ENCODE data around the gene LRRC23.
A peak's percentile ranks its signal among the peaks of the same experiment; 100 is the strongest.

LRRC23 gene

DNA sequence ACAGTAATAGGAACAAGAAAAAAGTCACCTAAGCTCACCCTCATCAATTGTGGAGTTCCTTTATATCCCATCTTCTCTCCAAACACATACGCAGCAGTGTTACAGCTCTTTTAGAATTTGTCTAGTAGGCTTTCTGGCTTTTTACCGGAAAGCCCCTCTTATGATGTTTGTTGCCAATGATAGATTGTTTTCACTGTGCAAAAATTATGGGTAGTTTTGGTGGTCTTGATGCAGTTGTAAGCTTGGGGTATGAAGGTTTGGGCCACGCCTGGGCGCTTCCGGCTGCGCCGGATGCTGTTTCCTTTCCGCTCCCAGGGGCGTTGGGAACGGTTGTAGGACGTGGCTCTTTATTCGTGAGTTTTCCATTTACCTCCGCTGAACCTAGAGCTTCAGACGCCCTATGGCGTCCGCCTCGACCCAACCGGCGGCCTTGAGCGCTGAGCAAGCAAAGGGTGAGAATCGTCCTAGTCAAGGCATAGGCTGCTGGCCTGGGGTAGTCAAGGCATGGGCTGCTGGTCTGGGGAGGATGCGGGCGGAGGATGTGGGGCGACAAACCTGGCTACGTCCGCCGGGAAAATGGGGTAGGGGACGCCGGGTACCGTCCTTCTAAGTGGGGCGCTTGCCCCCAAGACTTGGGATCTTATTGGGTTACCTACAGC is 39.2 kb downstream of the LRRC23 start, which contains the start of the genes C12orf57 and RNU7-1:
TSS of gene C12orf57 (plus strand) at position 301 of the 659 bp plus-strand sequence. CDS start at position 401, 100 bp downstream.
TSS of gene RNU7-1 (plus strand) at position 95 of the 659 bp plus-strand sequence.
- peak; percentile 60 for DNase-seq (ENCODE audit: low read depth)

DNA sequence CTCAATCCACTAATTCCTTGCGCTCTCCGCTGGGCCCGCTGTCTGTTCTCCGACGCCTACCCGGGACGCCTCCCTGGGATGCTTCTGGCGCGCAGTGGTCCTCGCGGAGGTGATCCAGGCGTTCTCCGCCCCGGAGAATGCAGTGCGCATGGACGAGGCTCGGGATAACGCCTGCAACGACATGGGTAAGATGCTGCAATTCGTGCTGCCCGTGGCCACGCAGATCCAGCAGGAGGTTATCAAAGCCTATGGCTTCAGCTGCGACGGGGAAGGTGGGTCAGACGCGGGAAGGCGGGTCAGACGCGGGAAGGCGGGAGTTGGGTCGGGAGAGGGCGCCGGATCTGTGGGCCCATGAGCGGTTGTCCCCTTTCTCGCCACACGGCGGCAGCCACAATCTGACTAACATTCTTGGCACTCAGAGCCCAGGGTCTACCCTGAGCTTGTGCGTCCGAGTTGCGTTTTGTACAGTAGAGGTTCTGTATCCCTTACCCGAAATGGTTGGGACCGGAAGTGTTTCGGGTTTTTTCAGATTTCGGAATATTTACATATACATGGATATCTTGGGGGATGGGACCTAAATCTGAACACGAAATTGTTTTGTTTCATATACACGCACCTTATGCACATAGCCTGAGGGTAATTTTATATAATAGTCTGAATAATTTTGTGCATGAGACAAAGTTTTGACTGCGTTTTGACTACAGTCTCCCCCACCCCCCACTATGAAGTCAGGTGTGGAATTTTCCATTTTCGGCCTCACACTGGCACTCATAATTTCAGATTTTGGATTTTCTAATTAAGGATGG is 40.0 kb downstream of the LRRC23 start:
- peak; percentile 76 for DNase-seq (ENCODE audit: low read depth)

DNA sequence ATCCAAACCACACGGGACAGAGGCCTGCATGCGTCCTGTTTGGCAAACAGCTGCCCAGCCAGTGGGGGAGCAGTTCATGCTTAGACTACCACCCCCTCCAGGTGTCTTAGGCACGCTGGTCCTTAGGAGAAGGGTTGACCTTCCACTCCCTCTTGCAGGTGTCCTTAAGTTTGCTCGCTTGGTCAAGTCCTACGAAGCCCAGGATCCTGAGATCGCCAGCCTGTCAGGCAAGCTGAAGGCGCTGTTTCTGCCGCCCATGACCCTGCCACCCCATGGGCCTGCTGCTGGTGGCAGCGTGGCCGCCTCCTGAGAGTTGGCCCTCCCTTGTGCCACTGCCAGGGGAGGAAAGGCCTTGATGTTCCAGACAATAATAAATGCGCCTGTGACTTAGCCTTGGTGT is 41.0 kb downstream of the LRRC23 start:
- no peak for DNase-seq (ENCODE audit: low read depth)

DNA sequence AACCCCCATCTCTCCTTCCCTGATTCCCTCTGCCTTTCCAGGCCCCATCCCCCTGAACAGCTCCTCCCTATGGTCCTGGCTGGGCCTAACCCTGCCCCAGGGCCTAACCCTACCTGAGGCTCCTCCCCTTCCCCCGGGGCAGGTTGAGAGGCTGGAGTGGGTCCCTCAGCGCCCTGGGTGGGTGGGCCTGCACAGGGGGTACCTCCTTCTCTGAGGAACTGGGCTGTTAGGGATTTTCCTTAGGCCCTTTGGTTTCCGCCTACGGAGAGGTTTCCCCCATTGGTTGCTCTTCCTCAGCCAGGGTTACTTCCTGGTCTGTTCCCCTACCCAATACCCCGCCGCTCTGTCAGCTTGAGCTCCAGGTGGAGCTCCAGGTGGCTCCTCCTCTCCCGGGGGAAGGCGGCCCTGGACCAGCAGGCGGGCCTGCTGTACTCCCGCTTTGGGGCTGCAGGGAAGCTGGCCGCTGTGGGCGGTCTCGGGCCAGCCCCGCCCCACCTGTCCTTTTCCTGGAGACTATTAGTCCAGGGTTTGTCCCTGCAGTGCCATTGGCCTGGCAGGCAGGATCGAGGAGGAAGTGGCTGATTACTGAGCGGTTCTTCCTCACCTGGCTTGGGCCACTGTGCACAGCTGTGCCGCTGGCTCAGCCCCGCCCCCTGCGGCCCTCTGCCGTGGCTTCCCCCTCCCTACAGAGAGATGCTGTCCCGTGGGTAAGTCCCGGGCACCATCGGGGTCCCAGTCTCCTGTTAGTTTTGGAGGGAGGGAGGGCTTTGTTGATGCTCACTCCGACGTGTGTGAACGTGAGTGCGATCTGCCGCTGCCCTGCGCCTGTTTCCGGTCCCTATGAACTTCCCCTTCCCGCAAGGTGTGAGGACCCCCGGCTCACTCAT is 41.7 kb downstream of the LRRC23 start:
- no peak for DNase-seq (ENCODE audit: low read depth)

DNA sequence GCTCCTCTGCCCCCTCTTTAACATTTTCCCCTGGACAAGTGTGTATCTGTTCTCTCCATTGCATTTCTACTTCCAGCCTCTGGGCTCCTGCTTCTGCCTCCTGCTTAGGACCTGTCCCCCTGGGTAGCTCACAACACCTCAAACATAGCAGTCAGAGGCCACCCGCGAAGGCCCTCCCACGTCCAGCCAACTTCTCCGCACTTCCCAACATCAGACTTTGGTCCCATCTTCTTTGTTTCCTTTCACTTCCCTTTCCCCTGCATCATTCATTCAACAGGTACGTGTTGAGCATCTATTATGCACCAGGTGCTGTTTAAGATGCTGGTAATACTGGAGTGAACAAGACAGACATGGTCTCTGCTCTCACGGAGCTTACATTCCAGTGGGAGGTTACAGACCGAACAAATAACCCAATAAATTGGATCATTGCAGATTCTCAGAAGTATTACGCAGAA is 42.3 kb downstream of the LRRC23 start:
- DNase-seq (ENCODE audit: low read depth) = no peak

DNA sequence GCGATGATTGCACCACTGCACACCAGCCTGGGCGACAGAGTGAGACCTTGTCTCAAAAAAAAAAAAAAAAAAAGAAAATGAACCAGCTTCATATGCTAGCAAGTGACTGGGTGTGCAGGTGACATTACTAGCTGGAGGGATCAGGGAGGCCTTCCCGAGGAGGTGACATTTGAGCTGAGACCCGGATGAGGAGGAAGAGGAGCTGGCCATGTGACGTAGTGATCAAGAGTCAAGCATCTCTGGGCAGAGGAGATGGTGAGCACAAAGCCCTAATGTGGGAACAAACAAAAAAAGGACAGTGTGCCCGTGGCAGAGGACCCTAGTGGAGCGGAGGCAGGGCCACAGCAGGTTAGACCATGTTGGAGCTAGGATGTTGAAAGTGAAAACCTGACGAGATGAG is 43.0 kb downstream of the LRRC23 start:
- no peak for DNase-seq (ENCODE audit: low read depth)

DNA sequence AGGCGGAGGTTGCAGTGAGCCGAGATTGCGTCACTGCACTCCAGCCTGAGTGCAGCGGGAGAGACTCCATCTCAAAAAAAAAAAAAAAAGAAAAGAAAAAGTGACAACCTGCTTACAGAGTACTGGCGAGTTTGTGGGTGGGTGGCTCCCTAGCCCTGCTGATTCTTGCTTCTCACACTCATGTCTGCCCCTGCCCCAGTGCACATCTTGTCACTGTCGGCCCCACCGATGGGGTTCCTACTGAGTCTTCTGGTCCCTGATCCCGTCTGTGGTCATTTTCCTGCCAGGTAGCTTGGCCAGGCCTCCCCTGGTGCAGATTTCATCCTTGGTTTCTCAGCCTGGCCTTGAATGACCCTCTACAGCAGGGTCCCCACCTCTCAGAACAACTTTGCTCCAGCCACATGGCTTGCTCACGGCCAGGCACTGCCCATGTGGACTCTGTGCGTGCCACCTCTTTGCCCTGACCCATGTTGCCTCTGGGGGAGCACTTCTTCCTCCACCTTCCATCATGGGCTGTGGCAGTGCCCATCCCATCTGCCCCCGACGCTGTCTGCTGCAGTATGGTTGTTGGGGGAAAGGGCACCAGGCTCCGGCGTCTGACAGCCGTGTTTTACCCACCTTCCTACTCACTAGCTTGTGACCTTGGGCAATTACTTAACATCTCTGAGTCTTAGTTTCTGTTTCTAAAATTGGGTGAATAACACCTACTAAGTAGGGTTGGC is 44.4 kb downstream of the LRRC23 start:
- no peak for DNase-seq (ENCODE audit: low read depth)

DNA sequence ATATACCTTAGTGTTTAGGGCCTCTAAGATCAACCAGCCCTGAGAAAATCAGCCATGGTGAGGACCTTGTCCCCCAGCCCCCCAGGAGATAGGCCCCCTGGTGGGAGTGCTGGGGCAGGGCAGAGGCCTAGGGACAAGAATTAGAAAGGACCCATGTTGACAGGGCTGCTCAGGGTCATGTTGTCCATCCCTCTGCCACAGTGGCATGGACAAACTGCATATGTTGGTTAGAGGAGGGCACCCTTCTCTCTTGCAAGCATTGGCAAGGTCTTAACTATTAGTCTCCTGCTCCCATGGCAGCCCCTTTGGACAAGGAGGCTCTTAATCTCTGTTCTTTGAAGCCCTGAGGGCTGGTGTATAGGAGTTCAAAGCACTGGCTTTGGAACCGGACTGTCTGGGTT is 45.8 kb downstream of the LRRC23 start:
- DNase-seq (ENCODE audit: low read depth) = no peak

DNA sequence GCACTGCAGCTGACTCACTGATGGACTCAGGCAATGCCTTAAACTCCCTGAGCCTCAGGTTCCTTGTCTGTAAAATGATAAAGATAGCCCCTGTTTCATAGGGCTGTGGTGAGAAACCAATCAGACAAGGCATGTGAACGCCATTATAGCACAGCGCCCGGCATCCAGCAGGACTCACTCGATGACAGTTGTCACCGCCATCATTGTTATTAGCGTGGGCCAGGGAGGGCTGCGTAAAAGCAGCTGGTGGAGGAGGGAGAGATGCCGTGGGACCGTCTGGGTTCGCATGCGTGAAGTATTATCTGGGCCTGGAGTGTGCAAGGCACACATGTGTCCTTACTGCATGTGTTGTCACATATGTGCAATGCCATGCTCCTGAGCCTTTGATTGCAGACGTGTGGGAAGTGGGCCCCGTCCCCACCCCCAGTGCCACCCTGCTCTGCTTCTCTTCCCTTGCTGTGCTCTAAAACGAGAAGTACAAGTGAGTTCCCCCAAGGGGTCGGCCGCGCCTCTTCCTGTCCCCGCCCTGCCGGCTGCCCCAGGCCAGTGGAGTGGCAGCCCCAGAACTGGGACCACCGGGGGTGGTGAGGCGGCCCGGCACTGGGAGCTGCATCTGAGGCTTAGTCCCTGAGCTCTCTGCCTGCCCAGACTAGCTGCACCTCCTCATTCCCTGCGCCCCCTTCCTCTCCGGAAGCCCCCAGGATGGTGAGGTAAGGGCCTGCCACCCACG is 46.4 kb downstream of the LRRC23 start, which contains the start of gene PTPN6:
TSS of gene PTPN6 (plus strand) at position 546 of the 730 bp plus-strand sequence. CDS start at position 703, 157 bp downstream.
- no peak for DNase-seq (ENCODE audit: low read depth)

DNA sequence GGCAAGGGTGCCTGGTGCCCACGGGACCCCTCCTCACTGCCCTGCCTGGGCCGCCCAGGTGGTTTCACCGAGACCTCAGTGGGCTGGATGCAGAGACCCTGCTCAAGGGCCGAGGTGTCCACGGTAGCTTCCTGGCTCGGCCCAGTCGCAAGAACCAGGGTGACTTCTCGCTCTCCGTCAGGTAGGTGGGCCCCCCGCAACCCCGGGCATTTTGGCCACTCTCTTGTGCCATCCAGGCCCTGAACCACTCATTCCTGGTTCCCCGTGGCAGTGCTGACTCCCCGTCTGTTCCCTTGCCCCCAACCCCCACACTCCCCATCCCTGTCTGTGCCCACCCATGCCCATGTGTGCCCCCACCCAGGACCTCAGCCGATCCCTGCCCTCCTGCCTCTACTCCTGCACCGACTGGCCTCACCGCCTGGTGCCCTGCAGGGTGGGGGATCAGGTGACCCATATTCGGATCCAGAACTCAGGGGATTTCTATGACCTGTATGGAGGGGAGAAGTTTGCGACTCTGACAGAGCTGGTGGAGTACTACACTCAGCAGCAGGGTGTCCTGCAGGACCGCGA is 47.0 kb downstream of the LRRC23 start:
- no peak for DNase-seq (ENCODE audit: low read depth)

DNA sequence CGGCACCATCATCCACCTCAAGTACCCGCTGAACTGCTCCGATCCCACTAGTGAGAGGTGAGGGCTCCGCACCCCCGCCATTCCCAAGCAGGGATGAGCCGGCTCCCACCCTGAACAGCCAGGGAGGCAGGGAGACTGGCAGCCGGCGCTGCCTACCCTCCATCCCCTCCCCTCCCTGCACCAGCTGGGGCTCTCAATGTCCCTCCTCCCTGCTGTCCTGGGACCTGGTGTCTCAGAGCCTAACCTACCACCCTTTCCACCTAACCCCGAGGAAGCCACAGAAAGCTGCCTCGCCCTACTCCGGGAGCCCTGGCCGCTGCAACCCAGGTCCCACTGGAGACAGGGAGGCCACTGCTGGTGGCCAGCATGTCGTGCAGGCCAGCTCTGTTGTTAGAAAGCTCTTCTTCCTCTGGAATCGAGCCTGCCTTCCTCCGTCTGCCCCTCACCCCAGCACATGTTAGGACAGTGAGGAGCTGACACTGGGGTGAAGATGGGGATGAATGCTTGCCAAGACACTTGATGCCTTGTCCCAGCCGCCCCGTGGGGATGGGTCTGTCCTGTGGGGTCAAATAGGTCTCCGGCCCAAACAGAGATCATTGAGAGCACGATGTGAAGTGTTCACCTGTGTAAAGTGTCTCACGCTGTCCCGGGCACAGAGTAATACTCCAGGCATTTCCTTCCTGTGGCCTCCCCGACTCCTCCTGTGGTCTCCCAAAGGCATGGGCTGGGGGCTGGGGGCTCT is 47.7 kb downstream of the LRRC23 start:
- no peak for DNase-seq (ENCODE audit: low read depth)

DNA sequence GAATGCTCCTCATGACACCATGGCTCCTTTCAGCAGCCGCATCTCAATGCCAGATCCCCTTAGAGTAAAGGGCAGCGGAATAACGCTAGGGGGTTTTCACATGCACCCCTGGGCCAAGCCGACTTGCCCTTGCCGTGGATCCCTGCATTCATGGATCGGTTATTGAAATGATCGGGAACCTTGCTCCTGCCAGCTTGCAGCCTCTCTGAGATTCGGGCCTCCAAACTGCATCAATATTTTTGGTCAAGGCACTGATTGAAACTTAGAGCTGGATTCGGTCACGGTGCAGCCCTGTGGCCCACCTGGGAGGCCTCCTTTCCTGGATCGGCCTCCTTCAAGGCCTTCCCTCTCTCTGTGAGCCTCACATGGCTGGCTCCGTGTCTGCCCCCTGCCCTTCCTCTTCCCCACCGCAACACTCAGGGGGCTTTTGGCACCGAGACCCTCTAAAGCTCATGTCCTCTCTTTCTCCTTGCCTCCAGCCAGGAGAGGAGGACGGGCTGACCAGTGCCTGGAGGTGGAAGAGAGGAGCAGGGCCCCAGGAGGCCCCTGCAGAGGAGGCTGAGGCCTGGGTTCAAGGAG is 48.3 kb downstream of the LRRC23 start:
- DNase-seq (ENCODE audit: low read depth) = no peak

DNA sequence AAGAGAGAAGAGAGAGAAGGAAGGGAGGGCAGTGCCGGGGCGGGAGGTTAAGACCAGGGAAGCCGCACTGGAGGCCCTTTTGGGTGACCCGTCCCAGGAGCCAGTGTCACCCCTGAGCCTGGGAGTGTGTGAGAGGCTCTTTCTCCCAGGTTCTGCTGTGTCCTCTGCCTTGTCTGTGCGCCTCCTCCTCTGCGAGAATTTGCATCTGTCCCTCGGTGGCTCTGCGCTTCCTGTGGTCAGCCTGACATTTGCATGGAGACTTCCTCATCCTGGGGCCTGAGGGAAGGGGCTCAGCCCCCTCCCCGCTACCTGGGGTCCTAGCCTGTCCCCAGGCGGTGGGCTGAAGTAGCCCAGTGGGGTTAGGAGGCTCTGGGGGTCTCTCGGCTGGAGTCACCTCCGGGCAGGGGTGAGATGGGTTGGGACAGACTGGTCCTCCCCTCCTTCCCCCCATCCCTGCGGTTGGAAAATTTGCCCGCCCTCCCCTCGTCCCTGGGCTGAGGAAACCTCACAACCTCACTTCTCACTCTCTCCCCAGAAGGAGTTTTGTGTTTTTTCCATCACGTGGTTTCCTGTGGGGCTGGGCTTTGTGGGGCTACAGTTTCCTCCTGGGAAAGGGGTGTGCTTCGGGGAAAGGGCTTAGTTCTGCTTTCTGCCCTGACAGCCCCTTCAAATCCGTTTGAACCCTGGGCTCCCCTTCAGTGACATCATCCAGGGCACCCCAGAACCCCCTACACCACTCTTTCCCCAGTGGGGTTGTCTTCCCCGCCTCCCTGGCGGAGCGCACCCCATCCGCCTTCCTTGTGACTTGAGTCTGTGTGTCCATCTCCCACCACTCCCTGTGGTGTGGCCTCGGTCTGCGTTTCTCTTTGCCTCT is 49.1 kb downstream of the LRRC23 start:
- peak; percentile 79 for DNase-seq (ENCODE audit: low read depth)

DNA sequence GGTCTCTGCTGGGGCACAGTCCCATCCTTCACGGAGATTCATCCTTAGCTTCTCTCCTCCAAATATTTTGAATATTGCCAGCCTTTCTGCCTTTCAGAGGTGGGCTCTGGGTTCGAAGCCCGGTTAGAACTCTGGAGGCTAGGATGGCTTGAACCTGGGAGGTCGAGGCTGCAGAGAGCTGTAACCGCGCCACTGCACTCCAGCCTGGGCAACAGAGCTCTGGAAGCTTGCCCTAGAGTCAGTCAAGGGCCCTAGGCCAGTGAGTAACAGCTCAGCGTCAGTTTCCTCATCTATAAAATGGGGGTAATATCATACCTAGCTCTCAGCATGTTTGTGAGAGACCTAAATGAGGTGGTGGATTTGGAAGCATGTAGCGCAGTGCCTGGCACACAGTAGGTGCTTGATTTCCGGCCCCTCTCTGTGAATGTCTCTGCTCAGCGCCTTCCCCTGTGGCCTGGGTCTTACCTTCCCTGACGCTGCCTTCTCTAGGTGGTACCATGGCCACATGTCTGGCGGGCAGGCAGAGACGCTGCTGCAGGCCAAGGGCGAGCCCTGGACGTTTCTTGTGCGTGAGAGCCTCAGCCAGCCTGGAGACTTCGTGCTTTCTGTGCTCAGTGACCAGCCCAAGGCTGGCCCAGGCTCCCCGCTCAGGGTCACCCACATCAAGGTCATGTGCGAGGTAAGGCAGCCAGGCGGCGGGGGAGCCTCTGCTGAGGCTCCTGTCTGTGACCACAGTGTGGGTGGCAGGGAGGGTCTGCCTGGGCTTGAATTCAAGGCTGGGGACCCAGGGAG is 49.9 kb downstream of the LRRC23 start:
- DNase-seq (ENCODE audit: low read depth) = no peak

DNA sequence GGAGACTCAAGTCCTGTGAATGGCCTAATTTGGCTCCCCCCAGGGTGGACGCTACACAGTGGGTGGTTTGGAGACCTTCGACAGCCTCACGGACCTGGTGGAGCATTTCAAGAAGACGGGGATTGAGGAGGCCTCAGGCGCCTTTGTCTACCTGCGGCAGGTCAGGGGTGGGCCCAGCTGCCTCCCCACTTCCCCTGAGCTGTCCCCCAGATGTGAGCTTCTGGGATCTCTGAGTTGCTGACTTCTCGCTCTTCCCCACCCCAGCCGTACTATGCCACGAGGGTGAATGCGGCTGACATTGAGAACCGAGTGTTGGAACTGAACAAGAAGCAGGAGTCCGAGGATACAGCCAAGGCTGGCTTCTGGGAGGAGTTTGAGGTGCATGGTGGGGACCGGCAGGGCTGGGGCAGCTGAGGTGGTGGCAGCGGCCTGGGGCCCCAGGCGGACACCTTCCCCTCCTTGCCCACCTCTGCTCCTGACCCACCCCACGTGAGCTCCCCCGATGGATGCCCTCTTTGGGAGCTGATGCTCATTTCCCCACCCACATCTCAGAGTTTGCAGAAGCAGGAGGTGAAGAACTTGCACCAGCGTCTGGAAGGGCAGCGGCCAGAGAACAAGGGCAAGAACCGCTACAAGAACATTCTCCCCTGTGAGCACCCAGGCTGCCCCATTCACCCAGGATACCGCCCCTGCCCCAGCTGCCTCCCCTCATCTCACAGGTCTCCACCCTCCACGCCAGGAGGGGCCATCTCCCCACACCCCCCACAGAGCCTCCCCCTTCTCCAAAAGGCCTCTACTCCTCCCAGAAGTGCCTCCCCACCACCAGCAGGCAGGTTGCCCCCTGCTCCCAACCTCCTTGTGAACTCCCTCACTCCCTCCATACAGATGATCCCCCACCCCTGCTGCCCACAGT is 50.7 kb downstream of the LRRC23 start:
- no peak for DNase-seq (ENCODE audit: low read depth)

DNA sequence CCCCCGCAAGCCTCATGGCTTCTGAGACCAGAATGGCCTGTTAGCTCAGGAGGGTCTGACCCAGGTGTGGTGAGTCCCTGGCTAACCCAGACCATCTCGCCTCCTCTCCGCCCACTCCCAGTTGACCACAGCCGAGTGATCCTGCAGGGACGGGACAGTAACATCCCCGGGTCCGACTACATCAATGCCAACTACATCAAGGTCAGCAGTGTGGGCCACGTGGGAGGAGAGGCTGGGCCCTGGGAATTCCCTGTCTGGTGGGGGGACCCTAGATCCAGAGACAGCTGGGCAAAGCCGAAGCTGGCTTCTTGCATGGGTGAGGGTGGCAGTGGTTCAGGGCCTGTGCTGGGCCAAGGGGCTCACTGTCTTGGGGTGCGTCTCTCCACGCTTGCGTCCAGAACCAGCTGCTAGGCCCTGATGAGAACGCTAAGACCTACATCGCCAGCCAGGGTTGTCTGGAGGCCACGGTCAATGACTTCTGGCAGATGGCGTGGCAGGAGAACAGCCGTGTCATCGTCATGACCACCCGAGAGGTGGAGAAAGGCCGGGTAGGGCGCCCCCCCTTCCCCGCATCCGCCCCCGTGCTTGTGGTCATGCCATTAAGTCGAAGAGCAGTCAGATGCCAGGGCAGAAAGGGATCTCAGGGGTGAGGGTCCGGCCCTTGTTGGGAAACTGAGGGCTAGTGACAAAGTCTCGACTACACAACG is 51.6 kb downstream of the LRRC23 start:
- DNase-seq (ENCODE audit: low read depth) = peak; percentile 48
